GM18505 (cell line): ENCODE results near the gene NRXN3.

ENCODE experiments used
- ATAC-seq: cut with Tn5 transposase; IDR thresholded peaks from one replicate; pipeline ENCODE4 v1.9.1; 2021; ENCODE audit not compliant: unreplicated experiment
- POLR2A ChIP-seq: IDR thresholded peaks from 4 replicates; pipeline ENCODE4 v1.6.1; 2011; ENCODE audit warnings: borderline replicate concordance; ENCODE audit not compliant: insufficient read depth, insufficient read length; ENCODE audit errors: extremely low read depth

The NRXN3 gene

GRCh38 chr14:79627058-79627457 lies 1456.9 kb downstream of the NRXN3 start:
- no peak for TF ChIP-seq POLR2A
- ATAC-seq, result no peak

- no peak for TF ChIP-seq POLR2A
- no peak for ATAC-seq
Measured at GRCh38 chr14:79629411-79630287, 1459.5 kb downstream of the NRXN3 start.

DNA sequence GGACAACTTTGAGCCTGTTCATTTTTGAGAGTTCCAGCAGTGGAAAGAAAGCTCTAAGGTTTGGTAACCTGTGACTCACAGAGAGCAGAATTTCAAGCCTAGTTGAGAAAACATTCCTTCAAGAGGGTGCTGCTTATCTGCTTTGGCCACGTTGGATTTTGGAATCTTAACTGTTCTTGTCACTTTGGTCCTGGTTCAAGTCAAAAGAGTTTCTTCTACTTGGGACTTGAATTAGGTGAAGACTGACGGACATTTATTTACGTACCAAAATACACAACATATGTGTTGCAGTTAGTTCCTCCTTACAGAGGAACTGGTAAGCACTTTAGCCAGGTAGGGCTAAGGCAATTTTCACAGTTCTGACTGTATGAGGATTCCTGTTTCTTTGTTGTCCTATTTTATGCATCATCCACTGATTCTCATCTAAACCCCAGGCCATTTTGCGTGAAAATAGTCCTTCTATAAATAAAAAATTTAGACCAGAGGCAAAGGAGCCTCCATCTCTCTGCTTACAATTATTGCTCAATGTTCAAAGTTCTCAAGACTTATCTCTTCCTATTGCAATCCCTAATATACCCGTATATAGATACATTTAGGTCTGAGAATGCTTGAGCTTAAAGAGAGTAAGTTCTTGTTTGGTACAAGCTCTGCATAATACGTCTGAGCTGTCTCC lies 1460.3 kb downstream of the NRXN3 start:
- no peak for TF ChIP-seq POLR2A
- ATAC-seq, result no peak

DNA sequence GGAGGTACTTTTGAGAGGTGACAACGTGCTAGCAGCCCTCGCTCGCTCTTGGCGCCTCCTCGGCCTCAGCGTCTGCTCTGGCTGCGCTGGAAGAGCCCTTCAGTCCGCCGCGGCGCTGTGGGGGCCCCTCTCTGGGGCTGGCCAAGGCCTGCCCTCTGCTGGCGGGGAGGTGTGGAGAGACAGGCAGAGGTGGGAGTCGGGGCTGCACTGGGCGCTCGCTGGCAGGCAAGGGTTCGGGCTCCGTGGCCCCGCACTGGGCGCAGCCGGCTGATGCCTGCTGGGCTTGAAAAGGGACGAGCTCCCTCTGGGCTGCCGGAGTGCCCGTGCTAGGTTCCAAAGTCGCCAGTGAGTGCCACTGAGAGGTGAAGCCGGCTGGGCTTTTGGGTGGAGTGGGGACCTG lies 1461.1 kb downstream of the NRXN3 start:
- no peak for ATAC-seq

GRCh38 chr14:79638672-79639266 lies 1468.6 kb downstream of the NRXN3 start:
- ATAC-seq, result no peak
- TF ChIP-seq POLR2A, result no peak

More for the DNA sequence above, 1461.1 kb downstream of the NRXN3 start:
- TF ChIP-seq POLR2A, result no peak

DNA sequence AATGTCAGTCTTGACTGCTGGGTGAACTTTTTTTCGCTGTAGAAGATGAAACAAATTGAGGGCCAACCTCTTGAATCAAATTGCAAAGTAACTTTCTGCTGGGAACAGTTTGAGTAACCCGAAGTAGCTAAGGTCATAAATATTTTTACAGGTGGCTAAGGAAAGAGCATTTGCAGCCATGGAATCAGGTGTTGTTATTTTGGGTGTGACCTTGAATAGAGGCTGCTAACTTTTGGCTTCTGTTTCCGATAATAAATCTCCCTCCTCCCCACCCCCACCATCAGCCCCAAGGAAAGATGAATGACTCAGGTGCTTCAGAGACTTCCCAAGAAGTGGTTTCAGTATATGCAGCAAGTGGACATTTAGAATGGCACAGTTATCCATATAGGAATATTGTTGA lies 1469.4 kb downstream of the NRXN3 start:
- ATAC-seq, result no peak
- no peak for TF ChIP-seq POLR2A

DNA sequence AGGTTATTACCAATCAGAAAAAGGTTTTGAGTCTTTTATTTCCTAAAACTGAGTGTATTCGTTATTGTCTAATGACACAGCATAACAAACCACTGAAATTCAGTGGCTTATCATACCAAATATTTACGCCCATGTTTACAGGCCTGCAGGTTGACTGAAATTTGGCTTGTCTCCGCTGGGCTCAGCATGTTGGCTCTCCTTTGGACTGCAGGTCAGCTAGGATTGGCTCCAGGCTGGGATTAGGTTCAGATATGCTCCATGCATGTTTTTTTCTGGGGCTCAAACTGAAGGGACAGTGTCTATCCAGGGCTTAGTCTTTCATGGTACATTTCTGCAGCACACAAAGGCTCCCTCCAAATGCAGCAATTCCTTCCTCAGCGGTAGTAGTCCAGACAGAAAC lies 1471.2 kb downstream of the NRXN3 start:
- no peak for TF ChIP-seq POLR2A

DNA sequence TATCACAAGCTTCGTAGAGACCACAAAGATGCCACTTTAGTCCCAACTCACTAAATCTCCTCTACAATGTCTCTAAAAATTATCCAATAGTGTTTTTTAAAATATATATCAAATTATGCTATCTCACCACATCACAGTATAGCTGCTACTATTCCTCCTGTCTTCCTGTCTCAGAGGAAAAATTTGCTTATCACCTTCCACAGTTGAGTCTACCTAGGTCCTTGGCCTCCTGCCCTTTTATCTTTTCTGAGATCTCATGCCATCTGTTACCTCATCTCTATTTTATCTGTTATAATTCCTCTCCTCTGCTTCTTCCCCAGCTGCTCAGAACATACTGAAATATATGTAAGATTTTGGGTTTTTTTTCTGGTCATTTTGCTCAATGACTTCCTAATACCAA lies 1473.0 kb downstream of the NRXN3 start:
- no peak for ATAC-seq
- no peak for TF ChIP-seq POLR2A

More for the DNA sequence above, 1471.2 kb downstream of the NRXN3 start:
- no peak for ATAC-seq

GRCh38 chr14:79645753-79646362 lies 1475.7 kb downstream of the NRXN3 start:
- no peak for TF ChIP-seq POLR2A
- ATAC-seq, result no peak

DNA sequence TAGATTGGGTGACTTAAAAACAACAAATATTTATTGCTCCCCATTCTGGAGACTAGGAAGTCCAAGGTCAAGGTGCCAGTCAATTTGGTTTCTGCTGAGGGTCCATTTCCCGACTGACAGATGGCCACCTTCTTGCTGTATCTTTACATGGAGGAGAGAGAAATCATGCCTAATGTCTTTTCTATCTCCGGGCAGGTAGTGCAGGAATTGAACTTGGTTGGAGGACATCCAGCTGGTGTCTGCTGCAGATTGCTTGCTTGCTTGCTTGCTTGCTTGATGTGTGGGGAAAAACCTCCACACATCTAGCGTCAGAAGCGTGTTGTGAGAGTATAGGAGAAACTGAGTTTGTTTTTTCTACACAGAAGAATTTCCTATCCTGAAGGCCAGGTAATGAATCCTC lies 1479.7 kb downstream of the NRXN3 start:
- ATAC-seq, result no peak
- TF ChIP-seq POLR2A, result no peak

DNA sequence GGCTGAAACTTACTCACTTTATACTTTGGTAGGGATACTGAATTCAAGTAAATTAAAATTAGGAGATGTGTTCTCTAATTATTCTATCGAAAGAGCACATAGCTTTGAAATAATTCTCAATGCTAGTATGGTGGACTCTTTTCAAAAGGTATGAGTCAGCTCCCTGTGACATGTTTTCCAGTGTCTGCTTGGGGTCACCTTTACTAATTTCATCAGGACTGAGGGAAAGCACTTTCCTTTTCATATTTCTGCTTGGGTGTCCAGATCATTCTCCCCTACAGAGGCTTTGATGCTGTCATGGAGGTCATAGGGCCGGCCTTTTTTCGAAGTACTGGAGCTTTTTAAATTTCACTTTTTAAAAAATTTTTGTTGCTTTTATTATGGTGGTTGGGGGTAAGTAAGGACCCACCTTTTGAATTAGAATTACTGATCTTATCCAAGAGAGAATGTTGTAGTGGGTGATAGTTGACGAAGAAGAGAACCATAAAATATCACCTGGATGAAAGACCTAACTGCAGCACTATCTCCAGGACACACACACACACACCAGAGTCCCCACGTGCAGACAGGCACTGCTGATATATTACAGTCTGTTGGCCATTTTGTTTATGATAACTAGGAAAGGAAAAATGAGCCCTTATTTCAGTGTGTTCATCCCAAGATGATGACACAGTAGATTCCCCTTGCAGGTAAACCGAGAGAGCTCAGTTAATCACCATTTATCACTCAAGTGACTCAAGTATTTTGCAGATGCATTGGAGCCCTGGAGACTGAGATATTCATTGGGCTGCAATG lies 1482.5 kb downstream of the NRXN3 start:
- TF ChIP-seq POLR2A, result no peak
- no peak for ATAC-seq

GRCh38 chr14:79656056-79656455 lies 1485.9 kb downstream of the NRXN3 start:
- ATAC-seq, result no peak
- no peak for TF ChIP-seq POLR2A
